Measurements from ENCODE around the gene PHF14. TPM values are rescaled to one million over a fixed set of nuclear protein-coding genes. Genes with fewer than 3 reads are reported as not detected.
A peak's percentile ranks its signal among the peaks of the same experiment; 100 is the strongest.
"Not testable (repeated sequence)": the region's sequence is repeated elsewhere in the genome, so short reads cannot be mapped to it uniquely, and the experiment has no call there.

The PHF14 gene
- polyA plus RNA-seq, 4 donors, result 18.6 to 27.9 (median 25.1) TPM

DNA sequence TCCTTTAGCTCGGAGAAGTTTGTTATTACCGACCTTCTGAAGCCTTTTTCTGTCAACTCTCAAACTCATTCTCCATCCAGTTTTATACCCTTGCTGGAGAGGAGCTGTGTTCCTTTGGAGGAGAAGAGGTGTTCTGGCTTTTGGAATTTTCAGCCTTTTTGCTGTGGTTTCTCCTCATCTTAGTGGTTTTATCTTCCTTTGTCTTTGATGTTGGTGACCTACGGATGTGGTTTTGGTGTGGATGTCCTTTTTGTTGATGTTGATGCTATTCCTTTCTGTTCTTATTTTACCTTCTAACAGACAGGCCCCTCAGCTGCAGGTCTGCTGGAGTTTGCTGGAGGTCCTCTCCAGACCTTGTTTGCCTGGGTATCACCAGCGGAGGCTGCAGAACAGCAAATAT, 8.7 kb upstream of the PHF14 start:
- not testable (repeated sequence) for DNase-seq; H3K36me3 ChIP-seq (ENCODE audit: control insufficient read depth in 3 of 3, insufficient read depth in 2 of 3, low read depth in 1 of 3, low read length in 3 of 3); H3K4me1 ChIP-seq (ENCODE audit: control insufficient read depth in 3 of 3, insufficient read depth in 2 of 3, low read depth in 1 of 3, low read length in 2 of 3); FAIRE-seq; H3K27me3 ChIP-seq (ENCODE audit: control insufficient read depth in 3 of 3, insufficient read depth in 3 of 3, low read length in 3 of 3); H3K4me3 ChIP-seq (ENCODE audit: low read depth in 1 of 3, low read length in 3 of 3); H3K27ac ChIP-seq (ENCODE audit: low read depth in 1 of 3, low read length in 2 of 3)
- WGBS, 3 donors, result 94 to 95% (median 94%) methylated on average over 4 of the region's 4 CpGs
- peaks cover 0 to 13% of the 10 kb centered on the region in 2 donors for H3K9me3 ChIP-seq (ENCODE audit: control insufficient read depth in 2 of 2, insufficient read depth in 1 of 2, low read depth in 1 of 2, low read length in 1 of 2)

DNA sequence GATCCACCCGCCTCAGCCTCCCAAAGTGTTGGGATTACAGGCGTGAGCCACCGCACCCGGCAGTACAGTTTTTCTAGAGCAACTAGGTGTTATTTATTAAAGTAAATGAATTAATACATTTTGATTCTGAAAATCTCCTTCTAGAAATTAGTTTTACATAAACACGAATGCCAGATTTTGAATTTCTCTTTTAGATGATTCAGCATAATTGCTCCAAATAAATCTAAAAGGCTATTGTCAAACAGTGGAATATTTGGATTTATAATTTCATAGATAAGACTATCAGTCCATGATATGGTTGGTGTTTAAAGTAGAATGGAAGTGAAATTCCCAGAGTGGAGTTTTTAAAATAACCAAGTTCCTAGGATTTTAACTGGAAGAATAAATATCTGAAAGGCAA, 1.5 kb upstream of the PHF14 start:
- no peaks in the 10 kb centered on the region for H3K27me3 ChIP-seq (ENCODE audit: control insufficient read depth in 3 of 3, insufficient read depth in 3 of 3, low read length in 3 of 3)
- peaks cover 0 to 2% of the 10 kb centered on the region in 2 donors for H3K9me3 ChIP-seq (ENCODE audit: control insufficient read depth in 2 of 2, insufficient read depth in 1 of 2, low read depth in 1 of 2, low read length in 1 of 2)
- DNase-seq (no peak), FAIRE-seq (no peak)
- H3K36me3 ChIP-seq (ENCODE audit: control insufficient read depth in 3 of 3, insufficient read depth in 2 of 3, low read depth in 1 of 3, low read length in 3 of 3), result no peaks in the 10 kb centered on the region
- H3K27ac ChIP-seq (ENCODE audit: low read depth in 1 of 3, low read length in 2 of 3), result no peak overlapping the region
- WGBS, 3 donors, result 96 to 99% (median 96%) methylated on average over 5 of the region's 5 CpGs
- H3K4me1 ChIP-seq (ENCODE audit: control insufficient read depth in 3 of 3, insufficient read depth in 2 of 3, low read depth in 1 of 3, low read length in 2 of 3), result peaks cover 0 to 8% (median 0%) of the 10 kb centered on the region in 3 donors
- no peak overlapping the region for H3K4me3 ChIP-seq (ENCODE audit: low read depth in 1 of 3, low read length in 3 of 3)

DNA sequence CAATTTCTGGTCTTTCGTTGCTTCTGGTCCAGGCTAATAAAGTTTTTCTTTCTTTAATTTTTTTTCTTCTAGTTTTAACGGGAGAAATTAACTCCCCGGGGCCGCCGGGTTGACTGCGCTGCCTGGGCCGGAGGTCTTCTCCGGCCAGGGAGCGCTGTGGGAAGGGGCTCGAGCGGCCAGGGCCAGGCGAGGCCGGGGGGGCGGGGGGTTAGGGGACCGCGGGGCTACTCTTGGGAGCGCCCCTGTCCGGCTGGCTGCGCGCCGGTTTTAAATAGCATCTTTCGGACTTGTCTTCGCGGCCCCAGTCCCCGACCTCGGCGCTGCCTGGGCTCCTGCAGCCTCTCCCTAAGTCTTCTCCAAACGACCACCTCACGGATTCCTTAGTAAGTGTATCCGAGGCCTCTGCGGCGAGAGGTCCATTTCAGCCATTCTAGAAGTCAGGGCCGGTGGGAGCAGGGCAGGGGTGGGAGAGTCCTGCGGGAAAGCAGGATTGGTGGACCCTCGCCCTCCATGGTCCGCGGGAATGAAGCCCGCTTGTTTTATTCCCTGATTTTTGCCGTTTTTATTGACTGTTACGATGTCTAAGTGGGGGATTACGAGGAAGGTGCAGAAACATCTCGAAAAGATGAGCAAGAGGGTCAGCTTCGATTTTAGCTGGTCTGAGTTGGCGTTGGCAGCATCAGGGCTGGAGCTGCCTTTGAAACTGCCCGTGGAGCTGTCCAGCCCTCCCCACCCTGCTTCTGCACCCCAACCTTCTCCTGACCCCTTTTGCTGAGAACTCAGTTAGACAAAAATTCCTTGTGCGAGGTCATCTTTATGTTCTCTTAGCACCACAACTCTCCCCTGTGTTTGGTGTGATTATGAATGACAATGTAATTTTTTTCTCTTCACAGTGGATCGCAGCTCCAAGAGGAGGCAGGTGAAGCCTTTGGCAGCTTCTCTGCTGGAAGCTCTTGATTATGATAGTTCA, 555 bp downstream of the PHF14 start:
- H3K4me1 ChIP-seq (ENCODE audit: control insufficient read depth in 3 of 3, insufficient read depth in 2 of 3, low read depth in 1 of 3, low read length in 2 of 3), result peaks cover 0 to 8% (median 0%) of the 10 kb centered on the region in 3 donors
- DNase-seq (peak; percentile 27 to 55), FAIRE-seq (no peak)
- peaks cover 0 to 2% of the 10 kb centered on the region in 2 donors for H3K9me3 ChIP-seq (ENCODE audit: control insufficient read depth in 2 of 2, insufficient read depth in 1 of 2, low read depth in 1 of 2, low read length in 1 of 2)
- peak overlapping the region; percentile 4 to 93 (median 81) for H3K27ac ChIP-seq (ENCODE audit: low read depth in 1 of 3, low read length in 2 of 3)
- no peaks in the 10 kb centered on the region for H3K36me3 ChIP-seq (ENCODE audit: control insufficient read depth in 3 of 3, insufficient read depth in 2 of 3, low read depth in 1 of 3, low read length in 3 of 3)
- no peaks in the 10 kb centered on the region for H3K27me3 ChIP-seq (ENCODE audit: control insufficient read depth in 3 of 3, insufficient read depth in 3 of 3, low read length in 3 of 3)
- peak overlapping the region; percentile 65 to 89 (median 81) for H3K4me3 ChIP-seq (ENCODE audit: low read depth in 1 of 3, low read length in 3 of 3)
- 0 to 1% (median 1%) methylated on average over 42 to 47 of the region's 47 CpGs for WGBS, 3 donors

DNA sequence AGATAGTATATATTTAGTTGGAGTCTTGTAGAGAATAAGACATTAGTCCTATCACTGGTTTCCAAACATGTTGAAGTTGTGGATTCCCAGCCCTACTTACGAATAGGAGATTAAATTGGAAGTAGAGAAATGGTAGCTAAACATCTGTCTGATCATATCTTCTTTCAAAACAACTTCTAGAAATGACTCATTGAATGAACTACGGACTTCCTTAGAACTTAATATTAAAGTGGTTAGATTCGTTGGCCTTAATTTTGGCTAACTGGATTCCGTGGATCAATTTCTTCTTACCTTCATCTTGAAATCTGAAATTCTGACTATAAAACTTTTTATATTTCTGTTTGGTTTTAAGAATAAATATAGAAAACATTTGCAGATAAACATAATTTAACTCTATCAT, 3.4 kb downstream of the PHF14 start:
- H3K4me3 ChIP-seq (ENCODE audit: low read depth in 1 of 3, low read length in 3 of 3), result no peak overlapping the region
- H3K4me1 ChIP-seq (ENCODE audit: control insufficient read depth in 3 of 3, insufficient read depth in 2 of 3, low read depth in 1 of 3, low read length in 2 of 3), result peaks cover 0 to 8% (median 0%) of the 10 kb centered on the region in 3 donors
- FAIRE-seq (no peak), DNase-seq (no peak)
- H3K27ac ChIP-seq (ENCODE audit: low read depth in 1 of 3, low read length in 2 of 3), result no peak overlapping the region
- peaks cover 0 to 2% of the 10 kb centered on the region in 2 donors for H3K9me3 ChIP-seq (ENCODE audit: control insufficient read depth in 2 of 2, insufficient read depth in 1 of 2, low read depth in 1 of 2, low read length in 1 of 2)
- no peaks in the 10 kb centered on the region for H3K36me3 ChIP-seq (ENCODE audit: control insufficient read depth in 3 of 3, insufficient read depth in 2 of 3, low read depth in 1 of 3, low read length in 3 of 3)
- 64 to 77% (median 72%) methylated on average over 4 of the region's 4 CpGs for WGBS, 3 donors
- H3K27me3 ChIP-seq (ENCODE audit: control insufficient read depth in 3 of 3, insufficient read depth in 3 of 3, low read length in 3 of 3), result no peaks in the 10 kb centered on the region

DNA sequence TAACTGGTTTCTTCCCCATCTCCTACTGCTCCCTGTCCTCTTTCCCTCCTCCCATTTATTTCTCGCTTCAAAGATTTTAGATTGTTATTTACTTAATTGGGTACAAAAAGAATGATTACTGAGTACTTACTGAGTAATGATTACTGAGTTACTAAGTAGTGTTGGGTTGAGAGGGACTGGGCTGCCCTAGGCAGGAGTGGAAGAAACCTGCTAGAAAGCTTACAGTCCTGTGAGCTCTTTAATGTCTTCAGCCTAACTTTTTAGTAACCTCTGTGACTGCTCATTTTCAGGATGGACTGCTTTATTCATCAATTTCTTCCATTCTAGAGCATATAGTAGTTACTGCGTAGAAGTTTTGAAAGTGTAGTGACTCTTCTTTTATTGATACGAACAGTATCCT, 7.6 kb downstream of the PHF14 start:
- DNase-seq (no peak), FAIRE-seq (no peak)
- WGBS, 3 donors, result 94 to 96% (median 94%) methylated on average over 3 of the region's 3 CpGs

DNA sequence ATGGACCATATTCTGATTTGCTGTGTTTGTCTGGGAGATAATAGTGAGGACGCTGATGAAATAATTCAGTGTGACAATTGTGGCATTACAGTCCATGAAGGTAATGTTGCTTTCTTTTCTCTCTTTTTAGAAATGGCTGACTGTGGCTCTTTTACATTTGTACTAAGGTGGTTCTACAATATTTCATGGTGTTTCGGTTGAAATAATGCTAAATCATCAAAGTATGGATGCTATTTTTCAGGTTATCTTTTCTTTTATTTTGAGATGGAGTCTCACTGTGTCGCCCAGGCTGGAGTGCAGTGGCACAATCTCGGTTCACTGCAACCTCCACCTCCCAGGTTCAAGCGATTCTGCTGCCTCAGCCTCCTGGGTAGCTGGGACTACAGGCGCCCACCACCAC, 17.1 kb downstream of the PHF14 start:
- not testable (repeated sequence) for H3K4me1 ChIP-seq (ENCODE audit: control insufficient read depth in 3 of 3, insufficient read depth in 2 of 3, low read depth in 1 of 3, low read length in 2 of 3); DNase-seq

More for the DNA sequence above, 7.6 kb downstream of the PHF14 start:
- no peaks in the 10 kb centered on the region for H3K9me3 ChIP-seq (ENCODE audit: control insufficient read depth in 2 of 2, insufficient read depth in 1 of 2, low read depth in 1 of 2, low read length in 1 of 2)
- no peaks in the 10 kb centered on the region for H3K27me3 ChIP-seq (ENCODE audit: control insufficient read depth in 3 of 3, insufficient read depth in 3 of 3, low read length in 3 of 3)
- H3K27ac ChIP-seq (ENCODE audit: low read depth in 1 of 3, low read length in 2 of 3), result no peak overlapping the region
- H3K36me3 ChIP-seq (ENCODE audit: control insufficient read depth in 3 of 3, insufficient read depth in 2 of 3, low read depth in 1 of 3, low read length in 3 of 3), result peaks cover 0 to 3% (median 3%) of the 10 kb centered on the region in 3 donors
- H3K4me1 ChIP-seq (ENCODE audit: control insufficient read depth in 3 of 3, insufficient read depth in 2 of 3, low read depth in 1 of 3, low read length in 2 of 3), result no peaks in the 10 kb centered on the region
- no peak overlapping the region for H3K4me3 ChIP-seq (ENCODE audit: low read depth in 1 of 3, low read length in 3 of 3)

DNA sequence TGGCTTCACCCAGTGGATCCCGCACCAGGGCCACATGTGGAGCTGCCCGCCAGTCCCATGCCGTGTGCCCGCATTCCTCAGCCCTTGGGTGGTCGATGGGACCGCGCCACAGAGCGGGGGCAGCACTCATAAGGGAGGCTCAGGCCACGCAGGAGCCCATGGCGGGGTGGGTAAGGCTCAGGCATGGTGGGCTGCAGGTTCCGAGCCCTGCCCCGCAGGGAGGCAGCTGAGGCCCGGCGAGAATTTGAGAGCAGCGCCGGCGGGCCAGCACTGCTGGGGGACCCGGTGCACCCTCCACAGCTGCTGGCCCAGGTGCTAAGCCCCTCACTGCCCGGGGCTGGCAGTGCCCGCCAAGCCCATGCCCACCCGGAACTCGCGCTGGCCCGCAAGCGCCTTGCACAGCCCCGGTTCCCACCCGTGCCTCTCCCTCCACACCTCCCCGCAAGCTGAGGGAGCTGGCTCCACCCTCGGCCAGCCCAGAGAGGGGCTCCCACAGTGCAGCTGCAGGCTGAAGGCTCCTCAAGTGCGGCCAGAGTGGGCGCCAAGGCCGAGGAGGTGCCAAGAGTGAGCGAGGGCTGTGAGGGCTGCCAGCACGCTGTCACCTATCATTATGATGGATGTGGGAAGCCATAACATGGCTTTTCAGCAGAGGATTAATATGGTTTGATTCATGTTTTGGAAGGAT, 22.0 kb downstream of the PHF14 start:
- not testable (repeated sequence) for DNase-seq; H3K4me1 ChIP-seq (ENCODE audit: control insufficient read depth in 3 of 3, insufficient read depth in 2 of 3, low read depth in 1 of 3, low read length in 2 of 3); H3K27ac ChIP-seq (ENCODE audit: low read depth in 1 of 3, low read length in 2 of 3); FAIRE-seq; H3K4me3 ChIP-seq (ENCODE audit: low read depth in 1 of 3, low read length in 3 of 3); H3K27me3 ChIP-seq (ENCODE audit: control insufficient read depth in 3 of 3, insufficient read depth in 3 of 3, low read length in 3 of 3)
- 97 to 98% (median 97%) methylated on average over 26 to 34 of the region's 34 CpGs for WGBS, 3 donors
- Histone ChIP-seq H3K36me3 (ENCODE audit: control insufficient read depth in 3 of 3, insufficient read depth in 2 of 3, low read depth in 1 of 3, low read length in 3 of 3) (peaks cover 6 to 32% (median 6%) of the 10 kb centered on the region in 3 donors), H3K9me3 (ENCODE audit: control insufficient read depth in 2 of 2, insufficient read depth in 1 of 2, low read depth in 1 of 2, low read length in 1 of 2) (peaks cover 0 to 18% of the 10 kb centered on the region in 2 donors)

More for the DNA sequence above, 17.1 kb downstream of the PHF14 start:
- H3K36me3 ChIP-seq (ENCODE audit: control insufficient read depth in 3 of 3, insufficient read depth in 2 of 3, low read depth in 1 of 3, low read length in 3 of 3), result peaks cover 4 to 33% (median 6%) of the 10 kb centered on the region in 3 donors
- peaks cover 0 to 15% of the 10 kb centered on the region in 2 donors for H3K9me3 ChIP-seq (ENCODE audit: control insufficient read depth in 2 of 2, insufficient read depth in 1 of 2, low read depth in 1 of 2, low read length in 1 of 2)
- H3K27me3 ChIP-seq (ENCODE audit: control insufficient read depth in 3 of 3, insufficient read depth in 3 of 3, low read length in 3 of 3); H3K4me3 ChIP-seq (ENCODE audit: low read depth in 1 of 3, low read length in 3 of 3); FAIRE-seq; H3K27ac ChIP-seq (ENCODE audit: low read depth in 1 of 3, low read length in 2 of 3): not testable (repeated sequence)
- 97 to 99% (median 98%) methylated on average over 6 of the region's 6 CpGs for WGBS, 3 donors

DNA sequence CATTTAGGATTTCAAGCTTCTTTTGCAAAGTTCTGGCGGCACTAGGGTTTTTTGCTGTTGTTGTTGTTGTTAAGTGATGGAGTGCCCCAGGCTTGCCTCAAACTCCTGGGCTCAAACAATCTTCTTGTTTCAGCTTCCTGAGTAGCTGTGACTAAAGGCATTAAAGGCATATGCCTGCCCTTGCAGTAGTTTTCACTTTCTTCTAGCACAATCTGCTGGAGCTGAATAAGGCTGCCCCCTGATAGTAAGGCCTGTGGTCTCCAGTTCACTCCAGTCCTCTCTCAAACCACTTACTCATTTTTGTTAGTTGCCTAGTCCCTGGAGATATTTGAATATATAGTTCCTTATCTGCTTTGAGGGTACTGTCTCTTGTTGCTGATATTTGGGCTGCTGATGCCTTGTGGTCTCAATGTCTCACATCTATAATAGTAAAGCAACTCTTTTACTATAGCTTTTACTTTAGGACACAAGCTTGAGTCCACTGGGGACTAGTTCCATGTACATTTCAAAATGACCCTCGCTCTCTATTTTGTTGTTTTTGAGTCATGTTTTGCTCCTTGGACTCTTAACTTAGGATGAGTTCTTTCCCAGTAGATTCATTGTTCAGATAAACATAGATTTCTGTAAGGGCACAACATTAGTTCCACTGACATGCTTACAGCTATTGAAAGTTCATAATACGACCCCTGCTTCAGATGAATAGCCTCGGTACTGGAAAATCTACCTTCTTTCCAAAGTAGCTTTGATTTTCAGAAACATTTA, 25.5 kb downstream of the PHF14 start:
- H3K9me3 ChIP-seq (ENCODE audit: control insufficient read depth in 2 of 2, insufficient read depth in 1 of 2, low read depth in 1 of 2, low read length in 1 of 2), result peaks cover 0 to 15% of the 10 kb centered on the region in 2 donors
- 68 to 87% (median 86%) methylated on average over 4 of the region's 4 CpGs for WGBS, 3 donors
- DNase-seq (no peak), FAIRE-seq (no peak)
- peak overlapping the region in 1 of 3 donors; percentile 46 for H3K27ac ChIP-seq (ENCODE audit: low read depth in 1 of 3, low read length in 2 of 3)
- no peaks in the 10 kb centered on the region for H3K27me3 ChIP-seq (ENCODE audit: control insufficient read depth in 3 of 3, insufficient read depth in 3 of 3, low read length in 3 of 3)
- H3K4me3 ChIP-seq (ENCODE audit: low read depth in 1 of 3, low read length in 3 of 3), result no peak overlapping the region
- peaks cover 2 to 24% (median 3%) of the 10 kb centered on the region in 3 donors for H3K36me3 ChIP-seq (ENCODE audit: control insufficient read depth in 3 of 3, insufficient read depth in 2 of 3, low read depth in 1 of 3, low read length in 3 of 3)
- peaks cover 0 to 3% (median 0%) of the 10 kb centered on the region in 3 donors for H3K4me1 ChIP-seq (ENCODE audit: control insufficient read depth in 3 of 3, insufficient read depth in 2 of 3, low read depth in 1 of 3, low read length in 2 of 3)

Measured in small intestine (tissue), 7 donors.